ENCODE measurements around the gene SERPINC1.
"Not testable (repeated sequence)": the region's sequence is repeated elsewhere in the genome, so short reads cannot be mapped to it uniquely, and the experiment has no call there.

SERPINC1 gene

GRCh38 chr1:173917149-173917548 is at the start of gene SERPINC1:
Gene SERPINC1 (minus strand): TSS chr1:173917327. CDS start chr1:173917259, 68 bp downstream.
- no peak for DNase-seq (ENCODE audit: low read depth)

- not testable (repeated sequence) for DNase-seq (ENCODE audit: low read depth)
Measured at GRCh38 chr1:173965896-173966295, 48.8 kb upstream of the SERPINC1 start.

GRCh38 chr1:173963477-173963876 is 46.4 kb upstream of the SERPINC1 start:
- DNase-seq (ENCODE audit: low read depth), result no peak

GRCh38 chr1:173960625-173961024 is 43.5 kb upstream of the SERPINC1 start:
- DNase-seq (ENCODE audit: low read depth), result no peak

- DNase-seq (ENCODE audit: low read depth), result no peak
Measured at GRCh38 chr1:173954179-173954578, 37.1 kb upstream of the SERPINC1 start.

- DNase-seq (ENCODE audit: low read depth), result no peak
Measured at GRCh38 chr1:173948594-173948993, 31.5 kb upstream of the SERPINC1 start.

GRCh38 chr1:173946380-173946921 is 29.3 kb upstream of the SERPINC1 start:
- no peak for DNase-seq (ENCODE audit: low read depth)

GRCh38 chr1:173937062-173937461 is 19.9 kb upstream of the SERPINC1 start:
- DNase-seq (ENCODE audit: low read depth), result no peak

GRCh38 chr1:173934440-173934839 is 17.3 kb upstream of the SERPINC1 start:
- DNase-seq (ENCODE audit: low read depth), result no peak

GRCh38 chr1:173930541-173930940 is 13.4 kb upstream of the SERPINC1 start:
- DNase-seq (ENCODE audit: low read depth), result not testable (repeated sequence)

- DNase-seq (ENCODE audit: low read depth), result no peak
Measured at GRCh38 chr1:173925306-173926242, 8.4 kb upstream of the SERPINC1 start.

GRCh38 chr1:173920861-173921260 is 3.7 kb upstream of the SERPINC1 start:
- no peak for DNase-seq (ENCODE audit: low read depth)

GRCh38 chr1:173917635-173918493 is 737 bp upstream of the SERPINC1 start:
- DNase-seq (ENCODE audit: low read depth), result no peak

- DNase-seq (ENCODE audit: low read depth), result no peak
Measured at GRCh38 chr1:173916667-173917066, 460 bp downstream of the SERPINC1 start.

- DNase-seq (ENCODE audit: low read depth), result no peak
Measured at GRCh38 chr1:173915596-173915995, 1.5 kb downstream of the SERPINC1 start.

- no peak for DNase-seq (ENCODE audit: low read depth)
Measured at GRCh38 chr1:173914366-173914871, 2.7 kb downstream of the SERPINC1 start.

GRCh38 chr1:173913111-173913510 is 4.0 kb downstream of the SERPINC1 start:
- no peak for DNase-seq (ENCODE audit: low read depth)

- DNase-seq (ENCODE audit: low read depth), result no peak
Measured at GRCh38 chr1:173903827-173904531, 13.1 kb downstream of the SERPINC1 start.

GRCh38 chr1:173900992-173901391 is 16.1 kb downstream of the SERPINC1 start:
- no peak for DNase-seq (ENCODE audit: low read depth)

- no peak for DNase-seq (ENCODE audit: low read depth)
Measured at GRCh38 chr1:173900427-173900826, 16.7 kb downstream of the SERPINC1 start.

- DNase-seq (ENCODE audit: low read depth), result no peak
Measured at GRCh38 chr1:173894189-173894588, 22.9 kb downstream of the SERPINC1 start.

GRCh38 chr1:173893611-173894010 is 23.5 kb downstream of the SERPINC1 start:
- DNase-seq (ENCODE audit: low read depth), result no peak
